Measurements from ENCODE around the gene DEPDC1B.

DNA sequence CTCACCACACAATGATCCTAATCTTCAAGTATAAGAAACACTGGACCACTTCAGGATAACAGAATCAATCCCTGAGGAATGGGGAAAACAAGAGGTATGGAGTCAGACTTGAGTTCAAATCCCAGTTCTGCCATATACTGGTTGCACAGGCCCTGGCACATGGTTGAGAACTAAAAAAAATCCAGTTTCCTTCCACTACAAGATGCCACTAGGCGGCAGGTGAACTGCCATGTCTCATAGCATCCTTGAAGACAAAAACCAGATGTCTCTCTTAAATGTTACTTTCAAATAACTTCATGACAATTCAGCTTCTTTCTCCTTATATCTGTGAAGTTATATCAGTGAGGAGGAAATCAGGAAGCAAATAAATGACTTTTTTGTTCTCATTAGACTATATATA is 11.0 kb downstream of the DEPDC1B start:
- TF ChIP-seq EZH2 (IDR thresholded peaks at IDR 0.05; ENCODE audit: insufficient read depth, poor library complexity, severe bottlenecking) (no peak), EZH2phosphoT487 (IDR thresholded peaks at IDR 0.05; ENCODE audit: insufficient read depth, low read depth) (no peak)
